ENCODE measurements around the gene C3orf18. TPM values are rescaled to one million over a fixed set of nuclear protein-coding genes. Genes with fewer than 3 reads are reported as not detected.

Gene C3orf18
- total RNA-seq, 1 donor from 2014 or later, result 52.9 TPM

DNA sequence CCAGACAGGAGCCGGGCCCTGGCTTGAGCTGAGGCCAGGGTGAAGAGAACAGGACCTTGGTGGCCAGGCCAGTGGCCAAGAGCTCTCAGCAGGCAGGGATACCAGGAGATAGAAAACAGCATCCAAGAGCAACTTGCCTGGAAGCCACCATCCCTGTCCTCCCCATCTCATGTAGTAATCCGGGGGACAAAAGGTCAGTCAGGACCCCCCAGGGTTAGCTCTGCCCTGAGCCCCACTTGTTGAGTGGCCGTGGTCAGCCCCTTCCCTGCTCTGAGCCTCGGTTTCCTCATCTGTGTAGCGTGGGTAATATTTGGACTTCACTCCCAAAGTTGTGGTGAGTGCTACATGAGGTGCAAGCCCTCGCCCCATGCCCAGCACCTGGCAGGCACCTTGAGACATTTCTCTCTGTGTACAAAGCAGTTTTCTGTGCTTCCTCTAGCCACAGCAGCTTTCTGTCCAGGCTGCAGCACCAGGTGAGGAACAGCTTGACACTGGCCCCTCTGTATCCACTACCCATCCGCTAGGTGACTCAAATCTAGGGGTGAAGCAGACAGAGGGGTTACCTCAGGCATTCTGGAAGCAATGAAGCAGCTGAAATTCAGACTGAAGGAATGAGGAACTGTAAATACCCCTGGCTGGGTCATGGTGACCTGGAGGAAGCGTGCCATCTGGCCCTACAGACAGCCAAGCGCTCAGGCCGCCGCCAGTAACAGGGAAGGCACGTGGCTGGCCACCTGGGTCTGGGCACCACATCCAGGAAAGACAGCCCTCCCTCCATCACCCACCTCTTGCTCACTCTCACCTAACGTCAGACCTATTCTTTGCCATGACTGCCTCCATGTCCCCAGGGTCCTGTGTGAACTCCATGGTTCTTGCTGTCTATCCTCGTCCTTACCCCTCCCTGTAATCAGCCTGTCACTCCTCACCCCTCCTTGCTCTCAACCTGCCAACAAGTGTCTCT, 37.4 kb upstream of the C3orf18 start:
- intact Hi-C loops (cut with micrococcal nuclease), result no loop called here

DNA sequence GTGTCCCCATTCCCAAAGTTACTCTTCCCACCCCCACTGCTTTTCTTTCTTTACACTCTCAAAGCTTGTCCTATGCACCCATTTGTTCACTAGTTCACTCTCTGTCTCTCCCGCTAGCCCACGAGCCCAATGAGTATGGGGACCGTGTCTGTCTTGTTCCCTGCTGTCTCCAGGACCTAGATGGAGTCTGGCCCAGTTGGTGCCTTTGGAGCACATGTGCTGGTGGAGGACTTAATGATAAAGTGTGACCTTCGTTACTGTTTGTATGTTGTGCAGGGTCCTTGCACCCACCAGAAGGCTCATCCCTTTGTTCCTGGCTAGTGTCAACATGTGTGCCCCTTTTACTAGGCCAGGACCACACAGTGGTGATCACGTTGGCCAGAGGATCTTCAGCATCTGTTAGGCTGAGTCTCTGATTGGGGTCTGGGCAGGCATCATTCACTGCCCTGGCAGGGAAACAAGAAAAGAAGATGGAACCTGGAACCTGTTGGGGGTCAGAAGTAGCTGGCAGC, 36.6 kb upstream of the C3orf18 start:
- intact Hi-C loops (cut with micrococcal nuclease), result no loop called here

GRCh38 chr3:50603261-50604109, 35.9 kb upstream of the C3orf18 start:
- intact Hi-C loops (cut with micrococcal nuclease), result no loop called here

GRCh38 chr3:50602595-50603191, 35.1 kb upstream of the C3orf18 start:
- intact Hi-C loops (cut with micrococcal nuclease), result no loop called here

DNA sequence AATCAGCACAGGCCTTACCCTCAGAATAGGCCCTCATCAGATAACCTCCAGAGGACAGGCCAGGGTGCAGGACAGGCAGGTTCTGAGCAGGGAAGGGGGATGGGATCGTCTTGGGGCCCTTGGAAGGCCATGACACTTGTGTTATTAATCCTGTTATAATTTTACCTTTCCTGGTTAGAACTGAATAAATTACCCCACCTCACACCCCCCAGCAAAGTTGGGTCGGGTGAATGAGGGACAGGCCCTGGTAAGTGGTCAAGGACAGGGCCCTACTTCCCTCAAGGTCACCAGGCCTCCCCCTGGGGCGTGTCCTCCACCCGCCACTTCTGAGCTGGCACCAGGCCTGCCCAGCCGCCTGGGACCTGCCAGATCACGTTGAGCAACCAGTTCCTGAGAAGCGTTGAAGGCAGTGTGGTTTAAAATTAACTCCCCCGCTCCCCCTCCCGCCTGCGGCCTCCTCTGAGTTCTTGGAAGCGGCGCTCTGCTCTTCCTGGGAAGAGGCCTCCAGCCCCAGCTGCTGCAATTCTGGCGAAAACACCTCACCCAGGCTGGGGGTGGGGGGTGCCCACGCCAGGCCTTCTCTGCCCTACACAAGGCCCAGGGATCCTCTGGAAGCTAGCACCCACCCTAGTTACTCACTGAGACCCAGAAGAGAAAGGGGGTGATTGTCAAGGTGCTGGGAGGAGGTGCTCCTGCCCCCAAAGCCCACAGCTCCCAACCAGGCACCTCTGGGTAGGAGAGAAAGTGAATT, 33.5 kb upstream of the C3orf18 start:
- intact Hi-C loops (cut with micrococcal nuclease), result loop anchor here (1.0 kb wide), 3 partner anchors 10 to 28 kb away; partner anchors contain the start of gene CISH

DNA sequence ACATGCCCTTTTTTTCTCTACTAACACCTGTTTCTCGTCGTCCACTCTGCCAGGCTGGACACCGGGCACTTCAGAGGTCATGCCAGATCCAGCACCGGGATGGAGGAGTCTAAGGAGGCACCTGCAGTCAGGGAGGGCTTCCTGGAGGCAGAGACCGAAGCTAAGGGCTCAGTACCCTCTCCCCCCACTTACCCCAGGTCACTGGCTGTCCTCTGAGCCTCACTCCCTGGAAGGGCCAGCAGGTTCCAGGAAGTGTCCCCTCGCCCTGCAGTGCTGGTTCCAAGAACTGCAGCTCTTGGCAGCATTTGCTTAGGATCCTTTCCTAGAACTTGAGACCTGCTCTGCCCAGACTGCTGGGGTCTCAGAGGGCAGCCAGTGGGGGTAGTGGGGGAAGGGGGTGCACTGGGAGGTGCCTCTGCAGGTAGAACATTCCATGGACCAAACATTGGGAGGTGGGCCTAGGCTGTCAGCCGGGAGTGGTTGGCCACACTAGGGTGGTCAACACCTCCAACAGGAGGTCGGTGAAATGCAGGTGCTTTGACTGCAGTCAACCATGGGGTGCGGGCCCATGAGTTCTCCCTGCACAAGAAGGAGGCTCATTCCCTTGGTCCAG, 32.7 kb upstream of the C3orf18 start:
- intact Hi-C loops (cut with micrococcal nuclease), result no loop called here

DNA sequence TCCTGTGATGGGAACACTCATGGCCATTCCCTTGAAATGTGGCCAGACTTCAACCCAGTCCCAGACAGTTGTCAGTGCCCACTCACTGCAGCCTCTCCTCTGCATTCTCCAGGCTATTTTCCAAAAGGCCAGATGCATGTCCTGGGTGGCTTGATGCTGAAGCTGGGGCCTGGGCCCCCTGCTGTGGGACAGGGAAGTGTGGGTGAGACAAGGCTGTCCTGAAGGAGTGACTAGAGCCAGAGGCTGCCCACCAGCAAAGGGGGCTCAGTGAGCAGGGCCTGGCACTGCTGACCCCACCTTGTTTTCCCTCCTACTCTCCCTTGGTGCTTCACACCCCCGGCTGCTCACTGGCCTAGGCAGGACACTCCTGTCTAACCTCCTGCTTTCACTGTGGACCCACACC, 32.2 kb upstream of the C3orf18 start:
- intact Hi-C loops (cut with micrococcal nuclease), result no loop called here

DNA sequence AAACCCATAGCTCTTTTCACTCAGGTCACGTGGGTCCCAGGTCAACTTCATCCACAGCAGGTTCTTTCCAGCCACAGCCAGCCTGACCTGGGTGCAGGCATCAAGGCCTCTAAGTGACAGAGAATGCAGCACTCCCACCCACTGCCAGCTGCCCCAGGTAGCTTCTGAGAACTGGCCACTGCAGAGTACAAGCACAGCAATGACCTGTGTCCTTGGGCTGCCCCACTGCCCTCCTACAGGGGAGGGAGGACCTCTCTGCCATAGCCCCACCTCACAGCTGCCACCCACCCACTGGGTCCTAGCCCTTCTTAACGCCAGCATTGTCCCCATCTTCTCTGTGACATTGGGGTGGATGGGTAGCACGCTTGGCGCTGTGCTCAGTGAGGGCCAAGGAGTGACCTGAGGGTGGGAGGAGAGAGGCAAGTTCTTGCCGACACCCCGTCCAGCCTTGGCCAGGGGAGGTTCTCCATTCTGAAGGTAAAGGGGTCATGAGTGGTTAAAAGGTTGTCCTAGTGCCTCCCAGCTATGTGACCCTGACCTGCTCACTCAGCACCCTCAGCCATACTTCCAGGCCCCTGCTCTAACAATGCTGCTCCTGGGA, 31.7 kb upstream of the C3orf18 start:
- intact Hi-C loops (cut with micrococcal nuclease), result no loop called here

- intact Hi-C loops (cut with micrococcal nuclease), result no loop called here
Observed at GRCh38 chr3:50594253-50594785, 26.8 kb upstream of the C3orf18 start.

- intact Hi-C loops (cut with micrococcal nuclease), result no loop called here
Observed at GRCh38 chr3:50592568-50592967, 25.0 kb upstream of the C3orf18 start.

- intact Hi-C loops (cut with micrococcal nuclease), result loop anchor here (1.0 kb wide), 1 partner anchor 21 kb away; no protein-coding TSS in a partner anchor
Observed at GRCh38 chr3:50591196-50591741, 23.7 kb upstream of the C3orf18 start.

DNA sequence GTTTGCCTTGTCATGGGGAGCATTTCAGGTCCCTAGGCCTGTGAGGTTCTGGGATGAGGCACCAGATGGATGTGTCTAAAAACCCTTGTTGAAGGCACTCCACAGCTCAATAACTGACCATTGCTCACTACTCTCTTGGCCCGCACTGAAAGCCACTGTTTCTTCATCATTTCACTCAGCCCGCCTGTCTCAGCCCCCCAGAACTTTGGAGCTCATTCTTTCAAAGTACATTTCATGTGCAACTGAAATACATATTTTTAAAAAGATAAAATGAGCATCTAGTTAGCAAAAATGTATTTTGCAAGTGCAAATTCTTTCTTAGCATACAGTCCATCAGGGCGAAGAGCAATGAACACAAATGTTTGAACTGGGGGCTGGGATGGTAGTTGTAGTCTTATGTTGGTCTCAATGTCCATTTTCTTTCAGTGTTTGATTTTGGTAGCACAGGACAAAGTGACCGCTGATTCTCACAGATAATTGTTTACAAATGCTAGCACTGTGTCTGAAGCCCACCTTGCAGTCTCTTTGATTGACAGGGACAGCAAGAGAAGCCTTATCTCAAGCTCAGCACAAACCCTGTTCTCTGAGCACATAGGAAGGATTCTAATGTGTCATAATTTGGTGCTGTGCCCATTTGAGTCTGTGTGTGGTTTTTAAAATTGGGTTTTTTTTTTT, 21.3 kb upstream of the C3orf18 start:
- intact Hi-C loops (cut with micrococcal nuclease), result loop anchor here (1.0 kb wide), 1 partner anchor 139 kb away; no protein-coding TSS in a partner anchor

- intact Hi-C loops (cut with micrococcal nuclease), result loop anchor here (1.0 kb wide), 1 partner anchor 138 kb away; no protein-coding TSS in a partner anchor
Observed at GRCh38 chr3:50587806-50588758, 20.5 kb upstream of the C3orf18 start.

DNA sequence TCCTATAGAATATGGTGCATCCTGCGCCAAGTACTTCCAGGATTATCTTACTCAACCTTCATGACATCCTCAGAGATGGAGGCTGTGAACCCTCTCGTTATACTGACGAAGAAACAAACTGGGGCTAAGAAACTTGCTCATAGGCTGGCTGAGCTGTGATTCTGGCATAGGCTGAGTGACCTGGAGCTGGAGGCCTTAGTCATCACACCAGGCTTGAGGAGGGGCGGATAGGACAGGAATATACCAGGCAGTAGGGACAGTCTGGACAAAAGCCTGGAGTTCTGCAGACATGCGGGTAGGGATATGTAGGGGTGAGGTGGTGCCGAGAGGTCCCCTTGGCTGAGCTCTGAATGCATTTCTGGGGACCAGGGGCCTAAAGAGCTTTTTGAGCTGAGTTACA, 19.8 kb upstream of the C3orf18 start:
- intact Hi-C loops (cut with micrococcal nuclease), result no loop called here

DNA sequence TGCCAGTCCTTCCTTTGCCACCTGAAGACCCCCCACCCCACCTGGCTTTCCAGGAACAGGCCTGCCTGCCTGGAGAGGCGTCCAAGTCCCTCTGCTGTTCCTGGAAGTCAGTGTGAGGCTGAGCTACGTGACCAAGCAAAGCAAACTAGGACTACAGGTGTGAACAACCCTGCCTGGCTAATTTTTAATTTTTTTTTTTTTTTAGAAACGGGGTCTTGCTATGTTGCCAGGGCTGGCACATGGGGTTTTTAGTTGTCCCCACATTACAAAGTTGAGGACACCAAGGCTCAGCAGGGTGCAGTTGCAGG, 19.2 kb upstream of the C3orf18 start:
- intact Hi-C loops (cut with micrococcal nuclease), result no loop called here

DNA sequence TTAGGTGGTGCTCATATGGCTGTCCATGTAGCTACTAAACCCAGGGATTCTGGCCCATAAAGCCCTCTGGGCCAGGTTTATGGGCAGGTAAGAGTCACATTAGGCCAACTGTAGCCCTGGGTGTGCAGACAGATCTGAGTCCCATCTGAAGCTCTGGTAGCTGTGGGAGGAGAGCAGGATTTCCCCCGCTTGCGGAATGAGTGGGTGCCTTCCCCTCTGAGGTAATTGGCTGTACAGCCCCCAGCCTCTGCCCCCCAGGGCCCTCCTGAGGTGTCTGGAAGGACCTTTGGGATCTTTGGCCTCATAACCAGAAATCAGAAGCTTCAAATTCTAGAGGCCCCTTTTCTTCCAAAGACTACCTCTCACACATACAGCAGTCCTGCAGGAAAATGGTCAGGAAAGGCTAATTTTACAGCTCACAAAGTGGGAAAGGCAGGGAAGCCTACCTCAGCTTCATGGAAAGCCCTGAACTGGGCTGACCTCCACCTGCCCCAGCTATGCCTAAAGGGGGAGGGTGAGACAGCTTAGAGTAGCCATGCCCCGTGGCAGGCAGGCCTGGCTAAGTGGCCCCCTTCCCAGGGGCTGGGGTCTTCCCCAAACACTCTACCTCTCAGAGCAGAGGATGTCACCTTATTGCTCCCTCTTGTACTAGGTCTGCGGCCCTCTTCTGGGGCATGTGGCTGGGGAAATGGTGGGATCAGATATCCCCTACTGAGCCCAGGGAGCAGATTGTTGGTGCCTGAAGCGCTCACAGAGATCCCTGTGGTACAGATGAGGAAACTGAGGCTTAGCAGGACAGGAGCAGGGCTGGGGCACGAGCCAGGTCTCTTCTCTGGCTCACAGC, 18.6 kb upstream of the C3orf18 start:
- intact Hi-C loops (cut with micrococcal nuclease), result no loop called here

DNA sequence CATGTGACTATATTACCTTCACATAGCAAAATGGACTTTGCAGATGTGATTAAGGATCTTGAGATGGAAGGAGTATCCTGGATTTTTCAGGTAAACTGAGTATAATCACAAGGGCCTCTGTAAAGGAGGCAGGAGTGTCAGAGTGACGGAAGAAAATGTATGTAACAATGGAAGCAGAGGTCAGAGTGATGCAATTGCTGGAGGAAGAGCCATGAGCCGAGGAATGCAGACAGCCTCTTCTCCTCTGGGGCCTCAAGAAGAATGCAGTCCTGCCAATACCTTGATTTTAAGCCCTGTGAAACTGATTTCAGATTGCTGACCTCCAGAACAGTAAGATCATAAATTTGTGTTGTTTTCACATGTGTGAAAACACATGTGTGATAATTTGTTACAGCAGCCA, 16.8 kb upstream of the C3orf18 start:
- intact Hi-C loops (cut with micrococcal nuclease), result no loop called here

All from T-helper 1 cell treated with Interleukin-12 subunit alpha and Interleukin-12 subunit beta and Interleukin-4 antibody, amounts not matched to agents 30 ng/mL and 1 ng/mL, for 36 hours (primary cell).